HepG2 (cell line): ENCODE results near the gene SLC22A23. TPM values are rescaled to one million over a fixed set of nuclear protein-coding genes. Genes with fewer than 3 reads are reported as not detected.
A peak's percentile ranks its signal among the peaks of the same experiment; 100 is the strongest.

Source experiments
- ATAC-seq: fragments of 200-7000 bp; cut with Tn5 transposase; 3 replicates; pipeline ENCODE4 v1.9.1; 2020; ENCODE audit warnings: mild to moderate bottlenecking, moderate library complexity
- BruUV-seq: library from RNA; stranded (reverse); fragments of 400-500 nt; replicated peaks from 2 replicates; lab custom pipeline; 2021; lab: Mats Ljungman, UMichigan
- CTCF ChIA-PET: fragments of 300-600 bp; formaldehyde crosslinking; extraction: SDS; loops from one replicate; lab custom pipeline; 2021; ENCODE audit warnings: low total read pairs, inconsistent platforms, low intra/inter-chr PET ratio; lab: Yijun Ruan, JAX
- POLR2A ChIA-PET: fragments of 350-600 bp; sonication (Branson Sonifier 250); formaldehyde crosslinking; loops from one replicate; lab custom pipeline; 2020; ENCODE audit warnings: antibody characterized with exemption, inconsistent platforms; lab: Yijun Ruan, JAX
- DNase-seq: peaks from one replicate; pipeline ENCODE4 v3.0.0-alpha.2; 2015; ENCODE audit warnings: low spot score
- FAIRE-seq: peaks from 3 replicates; lab custom pipeline; 2011; peaks lifted over from hg19 to GRCh38; lab: Jason Lieb, UNC
- H2AFZ ChIP-seq: one replicate; pipeline ENCODE4 v1.6.1; 2011; ENCODE audit warnings: low read length, inconsistent platforms
- H3K27ac ChIP-seq: fragments of 300-600 bp; 3 replicates; pipeline ENCODE4 v1.8.0; 2011; ENCODE audit warnings: mixed run types, mild to moderate bottlenecking, mixed read lengths, low read length, inconsistent platforms; ENCODE audit not compliant: insufficient read depth; ENCODE audit errors: extremely low read length
- H3K27me3 ChIP-seq, 2 experiments: fragments of 200-600 bp in 1 of 2; 2 replicates in 1 of 2; 3 replicates in 1 of 2; pipeline versions ENCODE4 v1.6.0 to v1.8.0; 2011; ENCODE audit warnings: low read length in 2 of 2, mild to moderate bottlenecking in 2 of 2, moderate library complexity in 2 of 2, inconsistent platforms in 1 of 2; ENCODE audit not compliant: insufficient read depth in 2 of 2, control insufficient read depth in 1 of 2
- H3K36me3 ChIP-seq, 2 experiments: fragments of 200-600 bp in 1 of 2; replicated peaks in 1 of 2; 2 replicates in 1 of 2; 3 replicates in 1 of 2; pipeline versions ENCODE4 v1.5.1 to v1.8.0; 2011; ENCODE audit warnings: low read length in 2 of 2, inconsistent platforms in 1 of 2; ENCODE audit not compliant: insufficient read depth in 2 of 2, control insufficient read depth in 1 of 2
- H3K4me1 ChIP-seq: 2 replicates; pipeline ENCODE4 v1.5.1; 2012; ENCODE audit warnings: low read length, inconsistent platforms; ENCODE audit not compliant: insufficient read depth
- H3K4me2 ChIP-seq: 2 replicates; pipeline ENCODE4 v1.6.0; 2011; ENCODE audit warnings: low read depth, low read length, inconsistent platforms
- H3K4me3 ChIP-seq, 3 experiments: fragments of 200-600 bp in 1 of 3; sonication (generic), shearing (Covaris generic) in 1 of 3; replicated peaks in 1 of 3; 2 replicates each; pipeline ENCODE4 v1.5.1; 2011 to 2016; ENCODE audit warnings: low read length in 3 of 3, inconsistent platforms in 2 of 3, low read depth in 2 of 3, mild to moderate bottlenecking in 2 of 3, control low read depth in 1 of 3, mixed read lengths in 1 of 3; ENCODE audit not compliant: insufficient read depth in 1 of 3
- H3K79me2 ChIP-seq: one replicate; pipeline ENCODE4 v1.6.1; 2011; ENCODE audit warnings: low read length, inconsistent platforms; ENCODE audit not compliant: insufficient read depth
- H3K9ac ChIP-seq: 2 replicates; pipeline ENCODE4 v1.6.0; 2011; ENCODE audit warnings: mild to moderate bottlenecking, low read depth, low read length, inconsistent platforms; ENCODE audit not compliant: insufficient read depth
- H3K9me3 ChIP-seq: 2 replicates; pipeline ENCODE4 v1.5.1; 2012; ENCODE audit warnings: mild to moderate bottlenecking, low read length
- H4K20me1 ChIP-seq: 2 replicates; pipeline ENCODE4 v1.6.0; 2011; ENCODE audit warnings: inconsistent platforms, mild to moderate bottlenecking, low read length, moderate library complexity; ENCODE audit not compliant: insufficient read depth
- ADNP ChIP-seq: sonication (generic); formaldehyde crosslinking; IDR thresholded peaks from 2 replicates; pipeline ENCODE4 v1.4.0; 2020; ENCODE audit warnings: missing genetic modification reagents
- EZH2 ChIP-seq: conservative IDR thresholded peaks from 2 replicates; pipeline ENCODE4 v1.6.1; 2012; ENCODE audit warnings: mild to moderate bottlenecking, low read depth, low read length, moderate library complexity
- GZF1 ChIP-seq: sonication (generic); formaldehyde crosslinking; IDR thresholded peaks from 2 replicates; pipeline ENCODE4 v1.5.1; 2020; ENCODE audit warnings: mild to moderate bottlenecking, missing genetic modification reagents
- HOMEZ ChIP-seq: IDR thresholded peaks from 2 replicates; pipeline ENCODE4 v1.6.1; 2016; ENCODE audit warnings: low read depth
- LBX2 ChIP-seq: sonication (generic); formaldehyde crosslinking; IDR thresholded peaks from 2 replicates; pipeline ENCODE4 v1.5.0; 2020; ENCODE audit warnings: missing genetic modification reagents, mild to moderate bottlenecking, borderline replicate concordance
- RBM22 ChIP-seq: fragments of 200-400 bp; formaldehyde crosslinking; optimal IDR thresholded peaks from 2 replicates; pipeline ENCODE3; 2017; ENCODE audit warnings: mild to moderate bottlenecking, low read length, moderate library complexity
- SALL2 ChIP-seq: sonication (generic); formaldehyde crosslinking; IDR thresholded peaks from 2 replicates; pipeline ENCODE4 v1.8.1; 2023; ENCODE audit warnings: mild to moderate bottlenecking, missing genetic modification reagents, inconsistent platforms
- SETDB1 ChIP-seq: sonication (generic); formaldehyde crosslinking; IDR thresholded peaks from 2 replicates; pipeline ENCODE4 v1.5.1; 2020; ENCODE audit warnings: missing genetic modification reagents, mild to moderate bottlenecking, borderline replicate concordance
- SMAD1 ChIP-seq: sonication (generic); formaldehyde crosslinking; IDR thresholded peaks from 2 replicates; pipeline ENCODE4 v1.4.0; 2020; ENCODE audit warnings: missing genetic modification reagents, low read depth, mild to moderate bottlenecking, borderline replicate concordance
- STAG1 ChIP-seq: sonication (generic); formaldehyde crosslinking; IDR thresholded peaks from 2 replicates; pipeline ENCODE4 v1.4.0; 2020; ENCODE audit warnings: missing genetic modification reagents
- ZBTB26 ChIP-seq: IDR thresholded peaks from 2 replicates; pipeline ENCODE4 v1.6.1; 2016; ENCODE audit warnings: missing compliant biosample characterization, missing genetic modification reagents, borderline replicate concordance
- ZBTB4 ChIP-seq: sonication (generic); formaldehyde crosslinking; IDR thresholded peaks from 2 replicates; pipeline ENCODE4 v1.4.0; 2020; ENCODE audit warnings: missing genetic modification reagents, mild to moderate bottlenecking, borderline replicate concordance
- ZNF121 ChIP-seq: sonication (generic); formaldehyde crosslinking; IDR thresholded peaks from 2 replicates; pipeline ENCODE4 v1.5.0; 2020; ENCODE audit warnings: mild to moderate bottlenecking, missing genetic modification reagents
- ZNF350 ChIP-seq: sonication (generic); formaldehyde crosslinking; IDR thresholded peaks from 2 replicates; pipeline ENCODE4 v1.4.0; 2020; ENCODE audit warnings: mild to moderate bottlenecking, low read depth, missing genetic modification reagents, borderline replicate concordance
- ZNF501 ChIP-seq: sonication (generic); formaldehyde crosslinking; IDR thresholded peaks from 2 replicates; pipeline ENCODE4 v1.5.1; 2020; ENCODE audit warnings: mild to moderate bottlenecking, moderate library complexity, missing genetic modification reagents
- ZNF607 ChIP-seq: sonication (generic); formaldehyde crosslinking; IDR thresholded peaks from 2 replicates; pipeline ENCODE4 v1.5.1; 2020; ENCODE audit warnings: missing genetic modification reagents, mild to moderate bottlenecking, borderline replicate concordance
- ZNF878 ChIP-seq: sonication (generic); formaldehyde crosslinking; IDR thresholded peaks from 2 replicates; pipeline ENCODE4 v1.8.1; 2023; ENCODE audit warnings: mild to moderate bottlenecking, missing genetic modification reagents, moderate library complexity
- WGBS: methylation state at CpG from one replicate; pipeline ENCODE4 v1.1.6; 2017; ENCODE audit warnings: low lambda C conversion rate; 5-methylcytosine and 5-hydroxymethylcytosine counted together
- in situ Hi-C: cut with HindIII; loops from 2 replicates; pipeline ENCODE4 v1.10.0; 2017; ENCODE audit warnings: low pct_unique_long_range_greater_than_20kb; ENCODE audit not compliant: extremely low pct_ligation_motif_present
- intact Hi-C: fragments of 100-400 bp; cut with micrococcal nuclease; formaldehyde crosslinking; loops from one replicate; pipeline ENCODE4 v1.10.0; 2022; ENCODE audit not compliant: unreplicated experiment
- polyA plus RNA-seq, 8 experiments: library from polyadenylated mRNA; depleted of rRNA in 3 of 8; stranded (reverse) in 7 of 8; unstranded in 1 of 8; fragments of >200 nt; fragmentation: Illumina TruSeq in 4 of 8; extraction: Trizol in 4 of 8; gene quantifications; 2 replicates each; pipeline versions ENCODE4 v1.2.1 to v1.2.3, GENCODE V29; 2011 to 2016; ENCODE audit warnings: low read depth in 4 of 8, missing spikeins in 1 of 8, mixed read lengths in 1 of 8; ENCODE audit not compliant: insufficient read depth in 1 of 8
- total RNA-seq, 5 experiments: library from RNA; depleted of rRNA; stranded (reverse); fragments of >200 nt; fragmentation: Illumina TruSeq; extraction: Trizol; gene quantifications; 2 replicates each; pipeline ENCODE4 v1.2.3, GENCODE V29; 2016; ENCODE audit warnings: low read depth in 1 of 5

SLC22A23 gene
- total and polyA plus RNA-seq, 2 of the 13 experiments (the other 11 are each of a cell fraction or from before 2014, with no cell fraction given) = 11.8 to 17.5 TPM

- no peaks in the 10 kb centered on the region for H4K20me1 ChIP-seq
- no peak for FAIRE-seq
- H2AFZ ChIP-seq = no peak overlapping the region
- ChIA-PET CTCF (no interaction called here), POLR2A (interaction anchor here (0.5 to 3.0 kb wide), 6 partner anchors 12 to 603 kb away, joined by 3 to 10 read pairs (median 3); partner anchors contain the start of gene SLC22A23)
- no TSS peak for BruUV-seq
- intact Hi-C loops (loop anchor here (10.0 kb wide), 1 partner anchor 90 kb away; no protein-coding TSS in a partner anchor), in situ Hi-C loops (loop anchor here (5.0 kb wide), 1 partner anchor 37 kb away; no protein-coding TSS in a partner anchor)
- H3K4me3 ChIP-seq = no peak overlapping the region
- no peak for ATAC-seq
- H3K27me3 ChIP-seq = no peaks in the 10 kb centered on the region
- WGBS = 91% methylated on average over 5 of the region's 5 CpGs
- H3K36me3 ChIP-seq = peaks cover 14 to 47% of the 10 kb centered on the region in 2 experiments; a peak in 4 of 5 replicates
- no peaks in the 10 kb centered on the region; the same call in 1 of the 2 replicates for H3K9me3 ChIP-seq
- DNase-seq = no peak
- H3K79me2 ChIP-seq = peaks cover 47% of the 10 kb centered on the region
- peak overlapping the region; percentile 93 for H3K27ac ChIP-seq
- H3K9ac ChIP-seq = no peak overlapping the region
- no peak overlapping the region for H3K4me2 ChIP-seq
- peaks cover 81% of the 10 kb centered on the region for H3K4me1 ChIP-seq
- no peak for TF ChIP-seq ZNF121
- TF ChIP-seq STAG1 = no peak
- no peak for TF ChIP-seq LBX2 (CRISPR knock-in tag)
- TF ChIP-seq SETDB1 (CRISPR knock-in tag) = 0 out of 2 replicates have a peak, but pooled peaks have one; percentile 25
- 0 out of 2 replicates have a peak, but pooled peaks have one; percentile 33 for TF ChIP-seq ZNF501 (CRISPR knock-in tag)
- 0 out of 2 replicates have a peak, but pooled peaks have one; percentile 54 for TF ChIP-seq ZNF350 (CRISPR knock-in tag)
- TF ChIP-seq SMAD1 (CRISPR knock-in tag) = peak; percentile 67; the same call in 1 of the 2 replicates
- no peak for TF ChIP-seq GZF1 (CRISPR knock-in tag)
- TF ChIP-seq ZBTB26 (CRISPR knock-in tag) = no peak
- TF ChIP-seq RBM22 = peak; percentile 52
- no peak for TF ChIP-seq HOMEZ (CRISPR knock-in tag)
- TF ChIP-seq ZNF607 (CRISPR knock-in tag) = 0 out of 2 replicates have a peak, but pooled peaks have one; percentile 34
- no peak for TF ChIP-seq ADNP (CRISPR knock-in tag)
- no peak for TF ChIP-seq SALL2
- no peak for TF ChIP-seq EZH2
- TF ChIP-seq ZNF878 = 0 out of 2 replicates have a peak, but pooled peaks have one; percentile 44
- 0 out of 2 replicates have a peak, but pooled peaks have one; percentile 6 for TF ChIP-seq ZBTB4 (CRISPR knock-in tag)
Observed at GRCh38 chr6:3415082-3415453, 41.8 kb downstream of the SLC22A23 start.
